Smooth muscle cell of the pulmonary artery (primary cell): ENCODE data around the gene IGSF8. TPM values are rescaled to one million over a fixed set of nuclear protein-coding genes. Genes with fewer than 3 reads are reported as not detected.

Experiments
- total RNA-seq: library from RNA; depleted of rRNA; stranded (reverse); fragments of >200 nt; gene quantifications from 2 replicates; pipeline ENCODE4 v1.2.3, GENCODE V29; 2014

Gene IGSF8
- total RNA-seq: 69.9 and 91.7 TPM in 2 replicates

GRCh38 chr1:160097911-160098851 lies at the start of gene IGSF8:
TSS of gene IGSF8 (minus strand) at chr1:160098619. CDS start at chr1:160098472, 147 bp downstream.

GRCh38 chr1:160115545-160116282 lies 17.3 kb upstream of the IGSF8 start, which contains the start of gene ATP1A2:
TSS of gene ATP1A2 (plus strand) at chr1:160115759. CDS start at chr1:160115862, 103 bp downstream.

GRCh38 chr1:160081261-160081936 lies 17.0 kb downstream of the IGSF8 start, which contains the start of gene KCNJ9:
TSS of gene KCNJ9 (plus strand) at chr1:160081538. CDS start at chr1:160084031, 2,493 bp downstream.

DNA sequence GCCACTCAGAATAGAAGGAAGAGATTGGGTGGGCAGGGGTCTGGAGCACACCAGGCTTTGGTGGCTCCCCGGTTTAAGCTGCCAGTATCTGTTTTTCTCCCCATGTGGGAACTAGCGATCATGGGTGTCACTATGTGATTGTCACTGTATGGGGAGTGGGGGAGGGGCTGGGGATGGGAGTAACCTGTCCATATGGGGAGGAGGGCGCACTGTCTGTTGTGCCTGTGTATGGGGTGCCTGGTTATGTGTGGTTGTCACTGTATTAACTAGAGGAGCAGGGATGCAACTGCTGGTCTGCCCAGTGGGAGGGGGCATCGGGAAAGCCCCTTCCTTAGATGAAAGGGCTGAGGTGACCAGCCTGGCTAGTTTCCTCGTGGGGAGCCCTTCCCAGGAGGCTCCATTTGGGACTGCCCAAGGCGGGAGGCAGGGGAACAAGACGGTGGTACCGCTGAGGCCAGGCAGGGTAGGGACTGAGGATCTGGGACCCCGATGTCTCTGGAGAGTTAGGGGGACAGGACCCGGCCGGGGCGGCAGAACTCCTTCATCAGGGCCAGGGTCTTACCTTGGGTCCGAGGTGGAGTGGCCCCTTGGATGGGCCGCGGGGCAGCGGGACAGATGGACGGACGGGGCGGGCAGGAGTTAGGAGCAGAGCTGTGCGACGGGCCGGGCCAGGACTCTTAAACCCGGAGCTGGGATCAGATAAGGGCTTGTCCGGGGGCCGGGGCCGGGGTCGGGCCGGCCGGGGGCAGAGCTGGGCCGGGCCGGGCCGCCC lies 28.8 kb downstream of the IGSF8 start, which contains the start of gene KCNJ10:
Gene KCNJ10, minus strand, starts transcription at position 701 of the 772 bp plus-strand sequence. CDS start 27,628 bp downstream, outside the sequence.

Other genes with a start within 250 kb of the IGSF8 start
- gene VSIG8, start 236.0 kb downstream of the IGSF8 start, total RNA-seq: 0.07 TPM in 1 of 2 replicates, not detected in the other
- 0.39 and 0.73 TPM in 2 replicates for gene CFAP45, start 198.5 kb downstream of the IGSF8 start, total RNA-seq
- 326 and 427 TPM in 2 replicates for gene TAGLN2, start 173.1 kb downstream of the IGSF8 start, total RNA-seq
- gene IGSF9, start 153.0 kb downstream of the IGSF8 start, total RNA-seq: 0.36 TPM in 1 of 2 replicates, not detected in the other
- gene SLAMF9, start 144.4 kb downstream of the IGSF8 start, total RNA-seq: 0.26 and 0.59 TPM in 2 replicates
- gene PIGM, start 66.6 kb downstream of the IGSF8 start, total RNA-seq: 5.5 and 5.7 TPM in 2 replicates
- gene KCNJ10, start 28.5 kb downstream of the IGSF8 start, total RNA-seq: not detected in 2 replicates
- gene KCNJ9, start 17.1 kb downstream of the IGSF8 start, total RNA-seq: under 0.01 TPM in 1 of 2 replicates, not detected in the other
- gene ATP1A2, start 17.1 kb upstream of the IGSF8 start, total RNA-seq: 1.5 TPM in 2 replicates
- gene ATP1A4, start 53.0 kb upstream of the IGSF8 start, total RNA-seq: not detected in 2 replicates
- 0.10 and 0.20 TPM in 2 replicates for gene CASQ1, start 92.0 kb upstream of the IGSF8 start, total RNA-seq
- 207 and 217 TPM in 2 replicates for gene PEA15, start 106.8 kb upstream of the IGSF8 start, total RNA-seq
- gene DCAF8, start 163.9 kb upstream of the IGSF8 start, total RNA-seq: 82.2 and 87.7 TPM in 2 replicates
- gene PEX19, start 186.5 kb upstream of the IGSF8 start, total RNA-seq: 55.5 and 58.9 TPM in 2 replicates
- gene COPA, start 244.6 kb upstream of the IGSF8 start, total RNA-seq: 367 and 385 TPM in 2 replicates
- 181 and 196 TPM in 2 replicates for gene NCSTN, start 244.8 kb upstream of the IGSF8 start, total RNA-seq